GM19035 (cell line): Measurements from ENCODE around the gene MRPL20.
"Not testable (repeated sequence)": the region's sequence is repeated elsewhere in the genome, so short reads cannot be mapped to it uniquely, and the experiment has no call there.

Experiments used
- ATAC-seq: cut with Tn5 transposase; IDR thresholded peaks from one replicate; pipeline ENCODE4 v1.9.1; 2021; ENCODE audit not compliant: unreplicated experiment

MRPL20 gene

DNA sequence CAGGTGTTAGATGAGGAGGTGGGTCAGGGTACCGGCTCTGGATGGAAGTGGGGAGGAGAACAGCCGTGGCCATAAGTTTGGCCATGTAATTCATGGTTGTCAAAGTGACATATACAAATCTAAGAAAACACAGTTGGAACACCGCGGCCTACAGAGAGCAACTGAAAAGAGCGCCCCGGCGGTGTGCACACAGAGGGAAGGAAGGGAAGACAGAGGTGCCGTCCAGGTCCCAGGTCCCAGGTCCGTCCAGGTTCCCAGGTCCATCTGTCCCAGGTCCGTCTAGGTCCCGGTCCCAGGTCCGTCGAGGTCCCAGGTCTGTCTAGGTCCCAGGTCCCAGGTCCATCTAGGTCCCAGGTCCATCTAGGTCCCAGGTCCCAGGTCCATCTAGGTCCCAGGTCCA lies 4.5 kb upstream of the MRPL20 start:
- ATAC-seq, result no peak

DNA sequence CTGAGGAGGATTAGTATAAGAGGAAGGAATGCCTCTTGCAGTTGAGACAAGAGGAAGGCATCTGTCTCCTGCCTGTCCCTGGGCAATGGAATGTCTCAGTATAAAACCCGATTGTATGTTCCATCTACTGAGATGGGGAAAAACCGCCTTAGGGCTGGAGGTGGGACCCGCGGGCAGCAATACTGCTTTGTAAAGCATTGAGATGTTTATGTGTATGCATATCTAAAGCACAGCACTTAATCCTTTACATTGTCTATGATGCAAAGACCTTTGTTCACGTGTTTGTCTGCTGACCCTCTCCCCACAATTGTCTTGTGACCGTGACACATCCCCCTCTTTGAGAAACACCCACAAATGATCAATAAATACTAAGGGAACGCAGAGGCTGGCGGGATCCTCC lies 3.1 kb upstream of the MRPL20 start:
- not testable (repeated sequence) for ATAC-seq

DNA sequence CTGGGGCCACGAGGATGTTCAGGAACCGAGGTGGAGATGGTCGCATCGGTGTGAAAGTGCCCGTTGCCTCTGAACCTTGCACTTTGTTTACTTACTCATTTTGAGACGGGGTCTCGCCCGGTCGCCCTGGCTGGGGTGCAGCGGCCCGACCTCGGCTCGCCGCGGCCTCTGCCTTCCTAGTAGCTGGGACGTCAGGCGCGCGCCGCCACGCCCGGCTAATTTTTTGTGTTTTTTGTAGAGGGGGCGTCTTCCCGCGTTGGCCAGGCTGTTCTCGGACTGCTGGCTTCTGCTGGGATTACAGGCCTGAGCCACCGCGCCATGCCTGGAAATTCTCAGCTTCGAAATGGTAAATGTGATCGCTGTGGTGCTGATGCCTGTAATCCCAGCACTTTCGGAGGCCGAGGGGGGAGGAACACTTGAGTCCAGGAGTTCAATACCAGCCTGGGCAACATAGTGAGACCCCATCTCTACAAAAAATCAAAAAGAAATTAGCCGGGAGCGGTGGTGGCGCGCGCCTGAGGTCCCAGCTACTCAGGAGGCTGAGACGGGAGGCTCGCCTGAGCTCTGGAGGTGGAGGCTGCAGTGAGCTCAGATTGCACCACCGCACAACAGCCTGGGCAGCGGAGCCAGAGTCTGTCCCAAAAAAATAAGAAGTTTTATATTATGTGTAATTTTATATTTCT lies 684 bp upstream of the MRPL20 start:
- ATAC-seq, result no peak

DNA sequence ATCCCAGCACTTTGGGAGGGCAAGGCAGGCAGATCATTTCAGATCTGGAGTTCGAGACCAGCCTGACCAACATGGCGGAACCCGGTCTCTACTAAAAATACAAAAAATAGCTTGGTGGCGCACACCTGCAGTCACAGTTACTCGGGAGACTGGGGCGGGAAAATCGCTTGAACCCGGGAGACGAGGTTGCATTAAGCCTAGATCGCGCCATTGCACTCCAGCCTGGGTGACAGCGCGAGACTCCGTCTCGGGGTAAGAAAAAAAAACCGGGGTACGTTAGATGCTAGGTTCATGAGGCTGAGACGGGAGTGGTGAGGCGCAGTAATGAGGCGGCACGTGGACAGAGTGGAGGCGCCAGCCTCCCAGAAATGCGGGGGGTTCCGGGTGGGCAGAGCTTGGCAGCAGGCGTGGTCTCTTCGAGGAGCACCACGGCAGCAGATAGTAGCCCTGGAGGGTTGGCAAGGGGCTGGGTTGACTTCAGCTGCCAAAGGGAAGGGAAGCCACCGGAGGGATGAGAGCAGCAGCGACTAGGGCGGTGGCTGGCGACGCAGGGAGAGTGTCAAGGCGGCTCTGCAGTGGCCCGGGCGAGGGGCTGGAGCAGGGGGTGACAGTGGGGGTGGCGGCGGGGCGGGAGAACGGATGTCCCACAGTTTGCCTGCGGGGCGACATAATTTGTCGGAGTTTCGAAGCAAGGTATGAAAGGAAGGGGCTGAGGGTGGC lies 832 bp downstream of the MRPL20 start:
- no peak for ATAC-seq

DNA sequence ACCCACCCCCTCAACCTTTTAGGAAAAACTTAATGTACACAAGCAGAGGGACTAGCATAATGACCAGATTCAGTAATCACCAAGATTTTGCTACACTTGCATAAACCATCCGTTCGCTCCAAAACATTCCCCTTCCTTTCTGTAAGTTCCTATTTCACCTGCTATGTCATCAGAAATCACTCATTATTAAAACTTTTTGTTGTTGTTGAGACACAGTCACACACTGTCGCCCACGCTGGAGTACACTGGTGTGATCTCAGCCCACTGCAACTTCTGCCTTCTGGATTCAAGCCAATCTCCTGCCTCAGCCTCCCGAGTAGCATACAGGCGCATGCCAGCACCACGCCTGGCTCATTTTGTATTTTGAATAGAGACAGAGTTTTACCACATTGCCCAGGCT lies 3.4 kb downstream of the MRPL20 start:
- ATAC-seq, result no peak

DNA sequence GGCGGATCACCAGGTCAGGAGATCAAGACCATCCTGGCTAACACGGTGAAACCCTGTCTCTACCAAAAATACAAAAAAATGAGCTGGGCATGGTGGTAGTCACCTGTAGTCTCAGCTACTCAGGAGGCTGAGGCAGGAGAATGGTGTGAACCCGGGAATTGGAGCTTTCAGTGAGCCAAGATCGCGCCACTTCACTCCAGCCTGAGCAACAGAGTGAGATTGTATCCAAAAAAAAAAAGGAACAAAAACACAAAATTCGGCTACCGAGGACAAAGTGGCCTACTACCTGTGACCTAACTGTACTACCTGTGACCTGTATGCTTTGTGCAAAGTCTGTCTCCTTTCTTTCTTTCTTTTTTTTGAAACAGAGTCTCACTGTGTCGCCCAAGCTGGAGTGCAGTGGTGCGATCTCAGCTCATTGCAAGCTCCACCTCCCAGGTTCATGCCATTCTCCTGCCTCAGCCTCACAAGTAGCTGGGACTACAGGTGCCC lies 4.1 kb downstream of the MRPL20 start:
- ATAC-seq, result not testable (repeated sequence)

DNA sequence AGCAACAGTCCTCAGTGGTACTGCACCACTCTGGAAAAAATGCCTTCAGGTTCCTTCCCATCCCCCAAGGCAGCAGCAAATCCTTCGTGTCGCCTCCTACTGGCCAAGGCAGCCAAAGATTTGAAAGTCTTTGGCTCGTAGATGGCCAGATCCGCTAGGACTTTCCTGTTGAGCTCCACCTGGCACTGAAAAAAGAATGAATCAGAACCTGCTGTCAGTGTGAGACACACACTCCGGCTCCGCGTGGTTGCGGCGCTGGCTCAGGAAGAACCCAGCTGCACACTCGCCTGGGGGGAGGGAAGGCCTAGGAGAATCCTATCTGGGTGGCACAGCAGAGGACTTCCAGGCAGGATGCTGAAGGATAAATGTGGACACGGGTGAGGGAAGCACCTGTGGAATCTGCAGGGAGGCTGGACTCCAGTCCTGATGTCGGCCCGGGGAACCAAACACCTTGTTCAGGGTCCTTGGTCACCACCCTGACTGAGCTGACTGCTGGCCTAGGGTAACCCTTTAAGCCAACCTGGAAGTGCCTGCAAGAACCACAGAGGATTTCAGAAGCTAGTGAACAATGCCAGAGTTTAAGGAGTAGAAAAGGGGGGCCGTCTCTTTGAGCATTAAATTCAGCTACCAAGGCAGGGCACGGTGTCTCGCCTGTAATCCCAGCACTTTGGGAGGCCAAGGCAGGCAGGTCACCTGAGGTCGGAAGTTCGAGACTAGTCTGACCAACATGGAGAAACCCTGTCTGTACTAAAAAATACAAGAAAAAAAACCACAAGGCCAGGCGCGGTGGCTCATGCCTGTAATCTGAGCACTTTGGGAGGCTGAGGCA lies 4.8 kb downstream of the MRPL20 start:
- no peak for ATAC-seq

DNA sequence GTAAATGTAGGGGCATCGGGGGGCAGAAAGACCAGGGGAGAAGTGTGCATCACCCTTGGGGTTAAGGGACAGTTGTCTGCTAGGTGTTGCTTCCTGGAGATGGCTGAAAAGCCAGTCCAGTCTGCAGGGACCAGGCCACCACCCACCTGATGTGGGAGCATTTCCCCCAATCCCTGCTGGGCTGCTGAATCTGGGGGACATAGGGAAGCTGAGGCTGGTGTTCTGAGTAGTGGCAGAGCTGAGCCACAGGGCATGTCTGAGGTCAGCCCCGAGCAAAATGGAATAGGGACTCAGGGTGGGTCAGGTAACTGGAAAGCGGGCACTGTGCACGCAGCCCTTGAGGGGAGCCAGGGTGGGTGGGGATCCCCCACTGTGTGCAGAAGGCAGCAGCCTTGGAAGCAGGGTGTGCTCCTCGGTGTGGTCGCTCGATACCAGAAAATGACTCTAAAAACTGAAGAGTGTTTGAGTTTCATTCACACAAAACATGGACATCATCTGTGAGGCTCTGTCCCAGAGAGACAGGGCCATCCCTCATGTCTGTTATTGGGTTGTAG lies 5.6 kb downstream of the MRPL20 start:
- no peak for ATAC-seq

DNA sequence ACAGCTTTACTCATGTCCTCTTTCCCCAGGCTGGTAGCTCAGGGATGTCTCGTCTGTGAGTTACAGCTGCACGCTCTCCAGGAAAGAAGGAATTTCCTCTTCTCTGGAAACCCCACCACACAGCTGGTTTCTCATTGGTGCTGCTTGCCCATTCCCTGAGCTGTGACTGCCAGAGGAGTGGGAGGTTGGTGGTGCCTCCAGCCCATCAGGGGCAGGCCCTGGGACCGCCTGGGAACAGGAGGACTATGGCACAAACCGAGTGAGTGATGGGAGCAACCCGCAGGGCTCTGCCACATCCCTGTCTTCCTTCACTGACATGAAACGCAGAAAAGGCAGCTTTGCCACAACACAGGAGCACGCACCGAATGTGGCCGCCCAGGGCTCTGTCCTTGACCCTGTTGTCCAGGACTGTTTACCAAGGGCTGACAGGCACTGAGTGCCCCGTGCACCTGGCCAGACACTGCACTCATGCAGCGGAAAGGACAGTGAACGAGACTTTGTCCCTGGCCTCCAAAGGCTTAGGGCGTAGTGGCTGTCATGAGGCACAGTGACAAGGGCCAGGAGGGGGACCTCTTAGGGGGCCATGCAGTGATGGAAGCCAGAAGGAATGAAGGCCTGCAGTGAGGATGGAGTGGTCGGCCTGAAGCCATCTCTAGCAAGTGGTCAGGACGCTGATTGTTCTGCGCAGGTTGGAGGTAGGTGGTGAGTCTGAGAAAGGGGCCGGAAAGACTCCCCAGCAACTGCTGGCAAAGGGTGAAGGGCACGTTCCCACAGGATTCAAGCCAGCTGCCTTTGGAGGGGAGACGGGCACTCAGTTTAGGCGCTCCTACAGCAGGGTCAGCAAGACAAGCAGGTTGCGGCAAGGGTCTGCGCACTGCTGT lies 6.3 kb downstream of the MRPL20 start:
- no peak for ATAC-seq

DNA sequence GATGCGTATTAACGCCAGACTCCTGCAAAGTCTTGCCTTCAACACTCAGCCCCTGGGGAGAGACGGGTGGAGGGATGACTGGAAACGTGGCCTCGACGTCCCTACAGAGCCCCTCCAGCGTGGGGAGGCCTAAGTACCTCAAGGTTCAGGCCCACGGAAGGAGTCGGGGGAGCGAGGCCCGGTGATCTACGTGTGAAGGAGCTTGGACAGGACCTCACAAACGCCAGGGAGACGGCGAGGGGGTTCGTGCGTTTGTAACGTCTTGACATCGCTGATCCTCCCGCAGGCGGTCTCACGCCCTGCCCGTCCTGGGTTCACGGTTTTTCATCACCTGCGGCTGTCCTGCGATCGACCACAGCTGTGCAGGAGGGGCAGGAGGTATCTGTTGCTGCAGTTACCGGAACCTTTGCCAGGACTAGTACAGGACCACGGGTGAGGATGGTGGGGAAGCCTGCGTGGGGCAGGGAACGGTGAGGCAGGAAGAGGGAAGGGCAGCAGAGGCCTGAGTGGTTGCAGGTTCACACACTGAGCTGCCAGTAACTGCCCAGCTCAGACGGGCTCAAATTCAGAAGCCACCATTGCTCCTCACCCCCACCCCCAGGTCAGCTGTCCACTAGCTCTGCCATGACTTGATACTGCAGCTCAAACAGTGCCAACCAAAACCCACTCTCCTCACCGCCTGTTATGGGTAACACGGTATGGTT lies 7.1 kb downstream of the MRPL20 start:
- ATAC-seq, result peak; percentile 8

DNA sequence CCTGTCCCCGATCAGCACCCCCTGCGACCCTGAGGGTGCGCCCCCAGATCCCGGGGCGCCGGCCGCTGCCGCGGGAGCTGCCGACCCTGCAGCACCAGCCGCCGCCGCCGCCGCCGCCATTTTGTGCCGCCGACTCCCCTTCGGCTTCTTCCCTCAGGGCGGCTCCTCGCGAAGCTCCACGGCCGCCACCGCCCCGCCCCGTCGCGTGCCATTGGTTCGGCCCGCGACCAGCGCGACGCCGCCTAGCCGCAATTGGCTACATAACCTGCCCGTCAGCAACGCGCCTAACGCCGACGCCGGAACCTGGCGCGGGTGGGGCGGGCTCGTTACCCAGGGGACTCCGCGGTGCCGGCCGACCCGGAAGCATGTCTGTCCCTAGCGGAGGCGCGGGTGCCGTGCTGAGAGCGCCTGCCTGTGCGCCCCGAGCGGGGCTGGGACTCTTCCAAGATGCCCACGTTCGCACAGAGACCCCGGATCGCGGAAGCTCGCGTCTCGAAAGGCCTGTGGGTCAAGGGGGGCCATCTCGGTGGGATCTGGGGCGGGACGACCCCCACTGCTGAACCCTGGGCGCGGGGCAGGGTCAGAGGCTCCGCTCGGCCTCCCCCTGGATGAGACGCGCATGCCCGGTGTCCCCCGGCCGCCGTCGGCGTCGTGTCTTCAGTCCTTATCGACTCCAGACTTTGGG lies 7.8 kb downstream of the MRPL20 start, which contains the start of gene CCNL2:
TSS of gene CCNL2 (minus strand) at position 149 of the 685 bp plus-strand sequence. CDS start at position 120, 29 bp downstream.
- ATAC-seq, result peak; percentile 89

DNA sequence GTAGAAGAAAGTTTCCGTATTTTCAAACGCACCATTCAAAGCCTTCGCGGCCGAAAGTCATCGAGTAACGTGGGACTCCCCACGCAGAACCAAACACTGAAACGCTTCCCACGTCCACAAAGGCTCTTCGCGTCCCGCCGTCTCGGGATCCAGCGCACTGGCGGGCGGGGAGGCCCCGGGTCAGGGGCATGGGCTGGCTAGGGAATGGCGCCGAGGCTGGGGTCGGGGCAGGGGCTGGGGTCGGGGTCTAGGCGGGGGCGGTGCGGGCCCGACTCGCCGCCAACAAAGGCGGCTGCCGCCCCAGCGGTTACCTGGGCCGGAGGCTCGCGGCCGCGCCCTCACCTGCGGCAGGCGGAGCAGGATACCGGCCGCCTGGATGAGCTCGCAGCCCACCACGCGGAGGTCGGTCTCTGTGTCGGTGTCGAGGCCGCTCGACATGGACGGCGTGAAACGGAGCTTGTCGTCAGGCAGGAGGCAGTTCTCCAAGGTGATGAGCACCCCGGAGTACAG lies 8.4 kb downstream of the MRPL20 start:
- peak; percentile 8 for ATAC-seq

DNA sequence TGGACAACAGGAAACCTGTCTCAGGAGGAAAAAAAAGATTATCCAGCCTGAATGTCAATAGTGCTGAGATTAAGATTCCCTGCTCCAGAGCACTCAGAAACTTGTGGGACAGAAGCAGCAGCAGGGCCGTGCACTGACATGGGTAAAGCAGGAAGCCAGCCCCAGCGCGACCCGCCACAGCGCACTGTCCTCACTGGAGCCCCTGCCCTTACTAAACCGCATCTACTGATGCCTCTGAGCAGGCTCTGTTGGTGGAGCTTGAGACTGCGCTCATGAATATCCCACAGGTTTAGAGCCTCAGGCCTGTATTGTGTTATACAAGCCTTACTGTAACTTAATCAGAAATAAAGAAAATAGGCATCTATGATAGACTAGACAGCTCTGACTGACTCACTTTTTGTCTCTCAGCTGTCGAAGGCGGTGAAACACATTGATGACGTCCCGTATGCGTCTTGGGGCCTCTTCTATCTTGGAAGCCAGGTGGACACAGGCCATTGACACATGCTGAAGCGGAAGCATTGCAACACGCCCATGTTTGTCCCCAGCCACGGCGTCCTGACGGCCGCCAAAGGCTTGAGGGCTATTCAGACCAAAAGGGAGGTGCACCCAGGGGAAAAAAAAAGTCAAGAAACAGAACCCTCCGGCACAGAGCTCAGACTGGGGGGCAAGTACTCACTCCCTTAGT lies 9.1 kb downstream of the MRPL20 start:
- no peak for ATAC-seq

DNA sequence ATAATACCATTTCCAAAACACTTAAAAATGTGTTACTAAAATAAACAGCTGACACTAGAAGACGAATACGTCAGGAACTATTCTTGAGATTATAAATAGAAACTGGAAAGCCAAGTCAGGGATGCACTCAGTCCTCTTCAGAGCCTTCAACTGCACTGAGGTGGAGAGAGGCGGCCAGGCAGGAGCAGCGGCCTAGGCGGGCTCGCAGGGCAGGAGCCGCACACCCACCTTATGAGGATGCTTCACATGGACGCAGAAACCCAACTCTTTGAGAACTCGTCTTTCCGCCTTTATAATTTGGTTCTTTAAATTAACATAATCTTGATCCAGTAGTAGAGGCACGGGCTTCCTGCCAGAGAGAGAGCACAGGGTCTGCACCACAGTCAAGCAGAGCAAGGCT lies 11.9 kb downstream of the MRPL20 start:
- ATAC-seq, result no peak

DNA sequence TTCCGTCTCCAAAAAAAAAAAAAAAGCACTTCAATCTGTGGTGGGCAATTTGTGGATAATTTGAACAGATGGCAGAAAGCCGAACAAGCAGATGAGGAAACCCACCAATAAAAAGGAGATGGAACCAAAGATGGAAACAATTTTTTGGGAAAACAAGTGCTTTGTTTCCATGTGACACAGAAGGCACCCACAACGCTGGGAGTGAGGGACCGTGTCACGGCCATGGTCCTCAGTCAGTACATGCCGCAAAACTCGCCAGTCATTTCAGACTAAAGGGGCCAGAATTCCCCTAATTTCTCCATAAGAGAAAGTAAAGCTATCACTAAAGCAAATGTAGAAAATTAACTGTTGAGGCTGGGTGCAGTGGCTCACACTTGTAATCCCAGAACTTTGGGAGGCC lies 13.0 kb downstream of the MRPL20 start:
- no peak for ATAC-seq

DNA sequence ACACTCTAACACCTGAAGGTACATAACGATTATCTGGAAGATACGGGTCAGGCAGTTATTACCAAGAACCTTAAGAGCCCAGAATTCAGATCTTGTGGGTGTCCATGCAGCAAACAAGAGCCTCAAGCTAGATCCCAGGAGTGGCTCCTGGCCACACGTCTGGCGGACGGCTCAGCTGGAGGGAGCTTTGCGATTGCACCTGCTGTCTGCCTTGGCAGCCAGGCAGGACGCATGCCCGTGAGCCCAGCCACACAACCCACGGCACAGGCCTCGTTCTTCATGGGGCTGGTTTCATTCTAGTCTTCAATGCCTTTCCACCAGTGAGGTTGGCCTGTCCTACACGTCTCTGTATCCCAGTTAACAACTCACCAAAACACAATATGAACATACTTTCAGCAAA lies 13.7 kb downstream of the MRPL20 start:
- ATAC-seq, result no peak

DNA sequence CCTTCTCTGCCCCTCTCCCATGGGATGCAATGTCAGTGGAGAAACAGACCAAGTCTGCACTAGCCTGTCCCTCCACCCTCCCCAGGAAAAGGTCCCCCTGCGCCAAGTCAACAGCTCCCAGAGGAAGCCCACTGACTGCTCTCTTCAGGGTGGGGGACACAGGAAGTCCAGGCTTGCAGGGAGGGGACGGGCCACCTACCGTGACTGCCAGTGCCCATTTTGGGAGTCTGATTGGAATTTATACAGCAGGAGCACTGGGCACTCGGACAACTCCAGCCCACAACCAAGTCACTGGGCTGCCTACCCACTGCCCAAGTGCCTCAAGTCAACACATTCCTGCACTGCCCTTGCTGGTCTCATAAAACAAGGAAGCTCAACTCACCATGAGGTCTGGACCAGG lies 14.1 kb downstream of the MRPL20 start:
- no peak for ATAC-seq

DNA sequence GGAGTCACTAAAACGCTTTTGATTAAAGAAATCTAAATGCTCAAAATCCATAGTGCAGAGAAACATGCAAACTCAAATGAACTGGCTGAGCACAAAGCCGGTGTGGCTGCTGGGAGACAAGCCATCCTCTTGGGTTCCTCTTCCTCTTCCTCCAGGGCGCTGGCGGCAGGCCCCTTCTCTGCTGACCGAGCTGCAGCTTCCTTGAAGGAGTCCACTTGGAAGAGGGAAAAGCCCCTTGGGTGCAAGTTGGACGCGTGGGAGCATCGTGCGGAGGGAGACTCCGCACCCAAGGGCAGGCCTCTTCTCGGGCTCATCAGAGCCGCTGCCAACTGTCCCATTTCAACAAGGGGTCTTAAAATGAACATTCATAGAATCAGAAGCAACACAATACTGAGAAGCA lies 15.9 kb downstream of the MRPL20 start:
- ATAC-seq, result no peak
